DOHH2 (cell line): ENCODE results near the gene TXK.

Experiments used
- H3F3A ChIP-seq: fragments of 200-600 bp; sonication (generic), shearing (Covaris generic); 2 replicates; pipeline ENCODE4 v1.6.0; 2016; ENCODE audit warnings: antibody characterized with exemption, mild to moderate bottlenecking; ENCODE audit not compliant: control insufficient read depth, insufficient read depth
- H3K27ac ChIP-seq: fragments of 200-600 bp; sonication (generic); 2 replicates; pipeline ENCODE4 v1.5.1; 2014; ENCODE audit warnings: low read depth, mild to moderate bottlenecking, low read length, moderate library complexity
- H3K27me3 ChIP-seq: fragments of 200-600 bp; sonication (generic); 2 replicates; pipeline ENCODE4 v1.6.1; 2014; ENCODE audit warnings: mild to moderate bottlenecking, low read length, mixed read lengths; ENCODE audit not compliant: control insufficient read depth
- H3K36me3 ChIP-seq: fragments of 200-600 bp; sonication (generic); 2 replicates; pipeline ENCODE4 v1.6.1; 2014; ENCODE audit warnings: mild to moderate bottlenecking, low read length, moderate library complexity, mixed read lengths; ENCODE audit not compliant: control insufficient read depth
- H3K4me1 ChIP-seq: fragments of 200-600 bp; sonication (generic); 2 replicates; pipeline ENCODE4 v1.6.1; 2014; ENCODE audit warnings: mild to moderate bottlenecking, low read length, mixed read lengths; ENCODE audit not compliant: control insufficient read depth
- H3K4me2 ChIP-seq: fragments of 200-600 bp; sonication (generic); 2 replicates; pipeline ENCODE4 v1.6.0; 2014; ENCODE audit warnings: mild to moderate bottlenecking, low read length, moderate library complexity
- H3K4me3 ChIP-seq: fragments of 200-600 bp; sonication (generic); 2 replicates; pipeline ENCODE4 v1.5.1; 2014; ENCODE audit warnings: mild to moderate bottlenecking, low read length, mixed read lengths
- H3K79me2 ChIP-seq: fragments of 200-600 bp; sonication (generic); 2 replicates; pipeline ENCODE4 v1.6.1; 2014; ENCODE audit warnings: mild to moderate bottlenecking, low read length, mixed read lengths; ENCODE audit not compliant: control insufficient read depth
- H3K9me2 ChIP-seq: fragments of 200-600 bp; sonication (generic); replicated peaks from 2 replicates; pipeline ENCODE4 v1.6.1; 2014; ENCODE audit warnings: mild to moderate bottlenecking, low read length, mixed read lengths; ENCODE audit not compliant: control insufficient read depth
- H3K9me3 ChIP-seq: fragments of 200-600 bp; sonication (generic); 2 replicates; pipeline ENCODE4 v1.6.1; 2014; ENCODE audit warnings: antibody characterized with exemption, low read length, mixed read lengths; ENCODE audit not compliant: control insufficient read depth, insufficient read depth
- H4K20me1 ChIP-seq: fragments of 200-600 bp; sonication (generic); 2 replicates; pipeline ENCODE4 v1.6.0; 2014; ENCODE audit warnings: low read depth, mild to moderate bottlenecking, antibody characterized with exemption, low read length, moderate library complexity; ENCODE audit not compliant: control insufficient read depth, insufficient read depth
- EZH2phosphoT487 ChIP-seq: fragments of 200-600 bp; sonication (generic); IDR thresholded peaks from 2 replicates; pipeline ENCODE4 v1.6.1; 2017; ENCODE audit warnings: borderline replicate concordance, mild to moderate bottlenecking, antibody characterized with exemption, low read length, moderate library complexity, mixed read lengths
- TF ChIP-seq, protein P1 (sequence below): fragments of 200-600 bp; sonication (generic); IDR thresholded peaks from one replicate; pipeline ENCODE4 v1.5.1; 2014; ENCODE audit warnings: antibody characterized with exemption, mild to moderate bottlenecking, low read depth, low read length; ENCODE audit not compliant: poor library complexity, severe bottlenecking

TXK gene

GRCh38 chr4:48041535-48042137 lies 92.4 kb downstream of the TXK start:
- H3K36me3 ChIP-seq = no peaks in the 10 kb centered on the region; the same call in 1 of the 2 replicates
- no peak overlapping the region for H3K4me3 ChIP-seq
- peaks cover 90% of the 10 kb centered on the region for H3K4me1 ChIP-seq
- H3K9me3 ChIP-seq = no peaks in the 10 kb centered on the region
- H3K27ac ChIP-seq = no peak overlapping the region
- TF ChIP-seq EZH2phosphoT487 = no peak
- TF ChIP-seq, protein P1, sequence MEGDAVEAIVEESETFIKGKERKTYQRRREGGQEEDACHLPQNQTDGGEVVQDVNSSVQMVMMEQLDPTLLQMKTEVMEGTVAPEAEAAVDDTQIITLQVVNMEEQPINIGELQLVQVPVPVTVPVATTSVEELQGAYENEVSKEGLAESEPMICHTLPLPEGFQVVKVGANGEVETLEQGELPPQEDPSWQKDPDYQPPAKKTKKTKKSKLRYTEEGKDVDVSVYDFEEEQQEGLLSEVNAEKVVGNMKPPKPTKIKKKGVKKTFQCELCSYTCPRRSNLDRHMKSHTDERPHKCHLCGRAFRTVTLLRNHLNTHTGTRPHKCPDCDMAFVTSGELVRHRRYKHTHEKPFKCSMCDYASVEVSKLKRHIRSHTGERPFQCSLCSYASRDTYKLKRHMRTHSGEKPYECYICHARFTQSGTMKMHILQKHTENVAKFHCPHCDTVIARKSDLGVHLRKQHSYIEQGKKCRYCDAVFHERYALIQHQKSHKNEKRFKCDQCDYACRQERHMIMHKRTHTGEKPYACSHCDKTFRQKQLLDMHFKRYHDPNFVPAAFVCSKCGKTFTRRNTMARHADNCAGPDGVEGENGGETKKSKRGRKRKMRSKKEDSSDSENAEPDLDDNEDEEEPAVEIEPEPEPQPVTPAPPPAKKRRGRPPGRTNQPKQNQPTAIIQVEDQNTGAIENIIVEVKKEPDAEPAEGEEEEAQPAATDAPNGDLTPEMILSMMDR = no peak
- H3K4me2 ChIP-seq = no peak overlapping the region
- peaks cover 21% of the 10 kb centered on the region for H3F3A ChIP-seq
- H3K27me3 ChIP-seq = no peaks in the 10 kb centered on the region
- H3K9me2 ChIP-seq = no peaks in the 10 kb centered on the region
- no peaks in the 10 kb centered on the region for H4K20me1 ChIP-seq
- no peaks in the 10 kb centered on the region for H3K79me2 ChIP-seq

DNA sequence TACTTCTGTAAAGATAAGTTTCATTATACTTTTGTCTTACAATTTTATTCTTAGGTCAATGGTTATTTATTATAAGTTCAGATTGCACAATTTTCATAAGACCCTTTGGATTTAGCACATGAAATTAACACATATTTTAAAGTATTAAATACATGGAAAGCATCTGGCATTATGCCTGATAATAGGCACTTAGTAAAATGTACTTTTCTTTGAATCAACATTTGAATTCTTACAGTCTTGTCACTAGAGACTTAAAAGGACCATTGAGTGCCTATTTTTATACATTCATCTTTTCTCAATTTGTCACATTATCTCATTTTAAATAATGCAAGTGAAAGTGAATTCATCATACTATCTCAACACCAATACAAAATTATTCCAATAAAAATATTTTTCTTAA lies 94.5 kb downstream of the TXK start:
- H3K27me3 ChIP-seq = no peaks in the 10 kb centered on the region

DNA sequence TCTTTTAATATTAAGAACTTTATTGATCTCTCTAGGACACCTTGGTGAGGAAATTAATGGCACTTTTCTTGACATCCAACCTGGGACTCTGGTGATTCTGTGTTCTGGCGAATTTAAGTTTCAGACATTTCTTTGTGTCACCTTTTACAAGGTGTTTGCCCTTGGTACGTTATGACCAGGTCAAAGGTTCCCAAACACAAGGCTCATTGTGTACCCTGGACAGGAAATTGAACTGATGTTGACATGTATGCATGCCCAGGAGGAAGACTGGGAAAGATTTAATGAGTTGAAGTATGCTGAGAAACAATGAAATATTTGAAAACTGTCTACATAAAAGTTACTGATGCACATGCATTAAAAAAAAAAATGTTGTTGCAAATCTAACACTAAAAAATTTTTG lies 95.4 kb downstream of the TXK start:
- no peak overlapping the region for H3K4me2 ChIP-seq
- no peak overlapping the region for H3K4me3 ChIP-seq
- H3K27ac ChIP-seq = no peak overlapping the region
- peaks cover 90% of the 10 kb centered on the region for H3K4me1 ChIP-seq
- H3K79me2 ChIP-seq = no peaks in the 10 kb centered on the region
- no peaks in the 10 kb centered on the region for H3K9me2 ChIP-seq
- peaks cover 31% of the 10 kb centered on the region for H3F3A ChIP-seq
- H3K36me3 ChIP-seq = peaks cover 3% of the 10 kb centered on the region; the same call in 1 of the 2 replicates
- H3K27me3 ChIP-seq = no peaks in the 10 kb centered on the region
- TF ChIP-seq, protein P1 = no peak
- no peak for TF ChIP-seq EZH2phosphoT487
- H4K20me1 ChIP-seq = no peaks in the 10 kb centered on the region
- no peaks in the 10 kb centered on the region for H3K9me3 ChIP-seq

More for the DNA sequence above, 94.5 kb downstream of the TXK start:
- TF ChIP-seq EZH2phosphoT487 = no peak
- TF ChIP-seq, protein P1 = no peak
- Histone ChIP-seq H3K9me3 (no peaks in the 10 kb centered on the region), H3F3A (peaks cover 33% of the 10 kb centered on the region), H3K79me2 (no peaks in the 10 kb centered on the region), H3K36me3 (peaks cover 3% of the 10 kb centered on the region; the same call in 1 of the 2 replicates), H3K4me1 (peaks cover 90% of the 10 kb centered on the region), H4K20me1 (no peaks in the 10 kb centered on the region), H3K4me3 (no peak overlapping the region), H3K4me2 (no peak overlapping the region), H3K9me2 (no peaks in the 10 kb centered on the region), H3K27ac (no peak overlapping the region)
